GM08714 (cell line): Measurements from ENCODE around the gene RAP1A.

Experiments
- H3K4me3 ChIP-seq: fragments of 200-500 bp; sonication (Bioruptor generic); 2 replicates; pipeline ENCODE4 v1.5.1; 2014; ENCODE audit warnings: mild to moderate bottlenecking, low read length, inconsistent platforms
- ZNF274 ChIP-seq: IDR thresholded peaks from 2 replicates; pipeline ENCODE4 v1.6.1; 2012; ENCODE audit warnings: mild to moderate bottlenecking, low read depth, low read length

Gene RAP1A

GRCh38 chr1:111619635-111620440 is at the start of gene RAP1A:
RAP1A (plus strand) TSS chr1:111619789; CDS start chr1:111691361, 71,572 bp downstream.
- no peak for TF ChIP-seq ZNF274
- H3K4me3 ChIP-seq: peak within 1 kb of the TSS; percentile 81

GRCh38 chr1:111569913-111570312 is 49.7 kb upstream of the RAP1A start:
- TF ChIP-seq ZNF274: no peak

DNA sequence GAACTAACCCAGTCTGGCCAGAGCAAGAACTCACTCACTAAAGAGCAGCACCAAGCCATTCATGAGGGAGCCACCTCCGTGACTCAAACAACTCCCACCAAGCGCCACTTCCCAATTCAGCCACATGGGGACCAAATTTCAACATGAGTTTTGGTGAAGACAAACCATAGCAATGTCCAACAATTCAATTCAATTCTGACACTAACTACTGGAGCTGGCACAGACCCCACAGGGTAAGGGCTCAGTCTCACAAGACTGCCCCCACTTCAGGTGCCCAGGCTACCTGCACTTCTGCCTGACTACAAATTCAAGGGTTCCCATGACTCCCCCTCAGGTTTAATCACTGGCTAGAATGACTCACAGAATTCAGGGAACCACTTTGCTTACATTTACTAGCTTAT is 48.8 kb upstream of the RAP1A start:
- no peak for TF ChIP-seq ZNF274

More at GRCh38 chr1:111569913-111570312, 49.7 kb upstream of the RAP1A start:
- no peak overlapping the region for H3K4me3 ChIP-seq

DNA sequence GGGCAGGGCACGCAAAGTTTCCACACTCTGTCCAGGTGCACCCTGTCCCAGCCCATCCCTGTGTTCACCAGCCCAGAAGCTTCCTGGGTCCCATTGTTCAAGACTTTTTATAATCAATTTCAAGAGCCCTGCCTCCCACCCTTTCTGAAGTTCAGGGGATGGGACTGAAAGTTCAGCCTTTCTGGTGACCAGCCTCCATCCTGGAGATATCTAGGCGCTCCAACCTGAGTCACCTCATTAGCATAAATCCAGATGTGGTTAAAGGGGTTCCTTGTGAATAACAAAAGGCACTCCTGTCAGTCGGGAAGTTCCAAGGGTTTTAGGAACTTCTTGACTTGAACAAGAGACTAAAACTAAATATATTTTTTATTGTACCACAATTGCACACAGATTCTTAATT is 48.4 kb upstream of the RAP1A start:
- H3K4me3 ChIP-seq: no peak overlapping the region
- no peak for TF ChIP-seq ZNF274

More for the DNA sequence above, 48.8 kb upstream of the RAP1A start:
- H3K4me3 ChIP-seq: no peak overlapping the region

DNA sequence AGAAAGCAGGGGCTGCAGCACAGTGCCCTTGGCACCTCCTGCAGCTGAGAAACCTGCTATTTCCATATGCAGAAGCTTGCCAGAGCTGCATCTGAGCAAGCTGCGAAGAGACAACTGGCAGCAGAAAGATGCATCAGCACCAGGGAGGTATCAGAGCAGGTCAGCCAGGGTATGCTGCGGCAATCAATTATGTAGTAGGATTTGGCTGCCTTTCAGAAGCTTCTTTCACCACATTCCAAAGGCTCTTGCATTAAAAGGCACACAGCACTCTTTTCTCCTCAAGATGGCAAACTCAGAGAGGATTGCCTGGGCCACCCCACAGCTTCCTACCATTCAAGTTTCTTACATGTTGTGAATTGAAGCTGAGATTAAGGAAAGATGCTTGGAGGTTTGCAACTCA is 47.6 kb upstream of the RAP1A start:
- no peak overlapping the region for H3K4me3 ChIP-seq
- TF ChIP-seq ZNF274: no peak

DNA sequence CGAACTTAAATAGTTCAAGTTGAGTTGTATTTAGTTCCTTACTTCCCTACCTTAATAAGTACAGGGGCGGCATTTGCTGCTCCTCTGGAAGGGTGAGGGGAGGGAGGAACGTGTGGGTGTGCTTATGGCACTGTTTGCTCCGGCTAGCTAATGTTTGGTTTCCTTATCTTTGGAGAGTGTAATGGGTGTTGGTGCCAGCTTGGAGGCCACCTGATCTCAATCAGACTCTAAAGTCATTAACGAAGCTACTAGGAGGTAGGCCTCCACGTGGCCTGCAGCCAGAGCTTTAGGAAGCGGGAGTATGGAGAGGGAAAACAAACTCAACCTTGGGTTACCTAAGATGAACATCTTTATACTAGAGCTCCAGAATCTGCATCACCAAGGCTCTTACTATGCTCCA is 43.0 kb upstream of the RAP1A start:
- H3K4me3 ChIP-seq: no peak overlapping the region
- no peak for TF ChIP-seq ZNF274

GRCh38 chr1:111577814-111578213 is 41.8 kb upstream of the RAP1A start:
- no peak overlapping the region for H3K4me3 ChIP-seq
- TF ChIP-seq ZNF274: no peak

DNA sequence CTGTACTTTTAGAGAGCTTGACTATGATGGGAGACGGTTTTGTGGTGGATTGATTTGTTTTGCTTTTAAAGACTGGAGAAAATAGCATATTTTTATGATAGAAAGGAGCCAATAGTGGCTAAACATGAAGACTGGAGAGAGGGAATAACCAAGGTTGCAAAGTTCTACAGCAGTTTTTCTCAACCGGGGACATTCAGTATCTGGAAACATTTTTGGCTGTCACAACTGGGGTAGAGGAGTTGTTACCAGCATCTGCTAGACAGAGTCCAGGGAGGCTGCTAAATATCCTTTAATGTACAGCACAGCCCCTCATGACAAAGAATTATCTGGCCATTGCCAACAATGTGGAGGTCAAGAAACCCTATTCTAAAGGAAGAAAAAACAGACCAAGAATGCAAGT is 38.4 kb upstream of the RAP1A start:
- no peak for TF ChIP-seq ZNF274
- H3K4me3 ChIP-seq: no peak overlapping the region

- H3K4me3 ChIP-seq: no peak overlapping the region
These were observed 37.6 kb upstream of the RAP1A start for GRCh38 chr1:111582016-111582415.

GRCh38 chr1:111582644-111583618 is 36.7 kb upstream of the RAP1A start:
- TF ChIP-seq ZNF274: no peak
- no peak overlapping the region for H3K4me3 ChIP-seq

More at GRCh38 chr1:111582016-111582415, 37.6 kb upstream of the RAP1A start:
- no peak for TF ChIP-seq ZNF274

GRCh38 chr1:111585447-111586086 is 34.0 kb upstream of the RAP1A start:
- no peak for TF ChIP-seq ZNF274
- H3K4me3 ChIP-seq: no peak overlapping the region

DNA sequence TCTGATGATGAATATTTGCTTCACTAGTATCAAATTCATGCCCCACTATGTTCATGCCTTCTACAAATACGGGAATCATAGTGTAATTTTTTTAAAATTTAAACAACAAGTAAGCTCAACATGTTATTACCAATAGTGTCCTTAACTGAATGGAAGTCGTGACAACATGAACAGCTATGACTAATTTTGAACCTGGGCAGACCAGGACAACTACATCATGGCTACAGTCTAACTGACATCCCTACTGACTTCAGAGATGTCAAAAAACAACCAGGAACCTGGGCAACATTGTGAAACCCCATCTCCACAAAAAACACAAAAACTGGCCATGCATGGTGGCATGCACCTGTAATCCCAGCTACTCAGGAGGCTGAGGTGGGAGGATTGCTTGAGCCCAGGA is 33.5 kb upstream of the RAP1A start:
- no peak overlapping the region for H3K4me3 ChIP-seq
- TF ChIP-seq ZNF274: no peak

DNA sequence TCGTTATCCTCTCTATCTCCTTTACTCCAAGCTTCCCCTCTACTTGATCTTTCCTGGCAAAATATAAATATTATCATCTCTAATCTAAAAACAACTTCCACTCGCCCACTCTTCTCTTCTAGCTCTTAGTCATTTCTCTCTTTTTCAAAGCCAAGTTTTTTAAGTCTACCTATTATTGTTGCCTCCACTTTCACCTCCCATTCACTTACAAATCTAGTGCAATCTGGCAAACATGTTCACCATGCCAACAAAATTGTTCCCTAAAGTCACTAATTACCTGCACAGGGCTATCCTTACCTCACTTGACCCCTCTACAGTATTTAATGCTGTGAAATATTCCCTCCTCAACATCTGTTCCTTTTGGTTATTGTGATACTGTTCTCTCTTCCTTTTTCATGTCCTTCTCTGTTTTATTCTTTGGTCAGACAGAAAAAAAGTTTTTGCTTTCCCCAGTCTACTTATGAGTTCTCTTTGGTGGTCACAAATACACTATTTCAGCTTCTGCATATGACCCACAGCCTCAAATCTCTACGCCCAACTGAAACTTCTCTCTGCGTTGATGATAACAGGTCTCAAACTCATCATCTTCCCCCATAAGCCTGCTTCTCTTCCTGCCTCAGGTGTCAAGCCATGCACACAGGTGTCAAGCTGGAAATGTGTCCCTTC is 31.9 kb upstream of the RAP1A start:
- no peak for TF ChIP-seq ZNF274

DNA sequence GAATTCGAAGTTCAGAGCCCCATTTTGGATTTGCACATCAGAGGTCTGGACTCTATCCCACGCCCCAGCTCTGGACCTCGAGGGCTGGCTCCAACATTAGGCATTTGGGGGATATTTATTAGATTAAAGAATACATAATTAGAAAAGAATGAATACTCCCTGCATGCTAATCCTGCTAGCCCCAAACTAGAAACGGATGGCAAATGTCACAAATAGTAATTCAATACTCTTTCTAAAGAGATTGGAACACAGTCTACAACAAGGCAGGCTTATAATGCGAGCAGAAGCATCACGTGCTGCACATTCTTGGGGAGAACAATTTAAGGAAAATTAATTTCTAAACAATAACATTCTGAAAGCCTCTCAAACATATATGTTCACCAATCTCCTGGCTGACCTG is 27.7 kb upstream of the RAP1A start:
- no peak for TF ChIP-seq ZNF274
- H3K4me3 ChIP-seq: no peak overlapping the region

More for the DNA sequence above, 31.9 kb upstream of the RAP1A start:
- H3K4me3 ChIP-seq: no peak overlapping the region; the same call in 1 of the 2 replicates
